ENCODE results near the gene SCNN1A. TPM values are rescaled to one million over a fixed set of nuclear protein-coding genes. Genes with fewer than 3 reads are reported as not detected.

The SCNN1A gene
- total and polyA plus RNA-seq, 8 donors, result 16.6 to 486 (median 166) TPM

DNA sequence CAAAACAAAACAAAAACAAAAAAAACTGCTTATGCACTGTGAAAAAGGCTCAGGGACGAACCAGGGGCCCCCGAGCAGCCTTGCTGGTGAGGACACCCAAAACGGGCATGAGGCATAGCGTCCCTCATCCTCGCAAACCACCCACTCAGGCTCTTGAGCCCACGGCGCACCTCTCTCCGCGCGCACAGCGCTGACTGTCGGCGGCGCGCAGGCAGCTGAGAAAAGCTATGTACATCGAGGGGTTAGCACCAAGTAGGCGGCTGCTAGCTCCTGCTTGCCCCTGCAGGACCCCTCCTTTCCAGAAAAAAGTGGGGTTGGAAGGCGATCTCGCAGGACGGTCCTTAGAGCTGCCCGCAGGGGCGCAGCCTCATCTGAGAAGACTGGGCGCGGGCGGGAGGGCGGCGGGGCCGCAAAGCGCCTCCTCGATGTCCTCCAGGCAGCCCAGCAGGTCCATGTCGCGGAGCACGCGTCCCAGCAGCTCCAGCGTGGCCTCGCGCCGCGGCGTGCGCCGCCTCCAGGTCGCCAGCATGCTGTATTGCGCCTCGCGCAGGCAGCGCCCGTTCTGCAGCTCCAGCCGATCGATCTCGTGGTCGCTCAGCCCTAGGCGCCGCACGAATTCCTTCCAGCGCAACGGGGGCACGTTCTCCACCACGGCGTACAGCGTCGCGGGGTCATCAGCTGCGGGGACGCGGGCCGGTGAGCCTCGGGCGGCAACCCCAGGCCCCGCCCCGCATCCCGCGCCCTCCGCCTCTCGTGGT lies 46.2 kb downstream of the SCNN1A start:
- DNase-seq, result no peak
- Histone ChIP-seq H3K27me3 (no peaks in the 10 kb centered on the region), H3K4me3 (no peak overlapping the region), H3K36me3 (peaks cover 58 to 78% (median 73%) of the 10 kb centered on the region in 4 donors), H3K9me3 (no peaks in the 10 kb centered on the region), H3K4me1 (peaks cover 49 to 100% (median 88%) of the 10 kb centered on the region in 4 donors), H3K27ac (peak overlapping the region in 4 of 5 donors; percentile 35 to 99 (median 96))
- WGBS, 5 donors, result 87 to 90% (median 89%) methylated on average over 64 to 75 of the region's 75 CpGs
- peak in 1 of 3 donors; percentile 21 for TF ChIP-seq POLR2AphosphoS5 (IDR thresholded peaks at IDR 0.05)
- no peak for TF ChIP-seq EP300 (IDR thresholded peaks at IDR 0.05)
- intact Hi-C loops (cut with DNase I; ENCODE audit: low total_unique reads), result loop anchor here (5.0 to 10.0 kb wide), 2 partner anchors 136 to 203 kb away; partner anchors contain the start of gene GAPDH

DNA sequence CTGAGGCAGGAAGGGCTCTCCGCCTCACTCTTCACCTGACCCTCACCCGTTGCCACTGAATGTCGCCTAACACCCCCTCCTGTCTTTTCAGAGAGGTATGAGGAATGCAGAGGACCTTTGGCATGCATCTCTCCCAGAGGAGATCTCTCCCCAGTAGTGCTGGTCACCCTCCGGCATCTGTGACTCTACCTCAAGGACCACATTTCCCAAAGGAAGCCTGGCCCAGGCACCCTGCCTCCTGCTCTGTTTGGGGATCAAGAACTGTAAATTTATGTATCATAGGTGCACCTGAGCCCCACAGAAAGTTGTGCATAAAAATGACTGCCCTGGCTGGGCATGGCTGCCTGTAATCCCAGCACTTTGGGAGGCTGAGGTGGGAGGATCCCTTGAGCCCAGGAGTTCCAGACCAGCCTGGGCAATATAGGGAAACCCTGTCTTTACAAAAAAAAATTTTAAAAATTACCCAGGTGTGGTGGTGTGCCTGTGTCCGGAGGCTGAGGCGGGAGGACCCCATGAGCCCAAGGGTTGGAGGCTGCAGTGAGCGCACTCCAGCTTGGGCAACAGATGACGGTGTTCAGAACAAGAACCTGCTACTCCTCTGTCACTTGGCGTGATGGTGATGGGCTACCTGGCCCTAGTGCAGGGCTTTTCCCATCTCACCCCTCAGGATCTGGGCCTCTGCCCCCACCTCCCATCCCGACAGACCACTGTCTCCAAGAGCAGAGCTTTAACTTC lies 47.2 kb downstream of the SCNN1A start:
- peak overlapping the region in 1 of 4 donors; percentile 22 for H3K4me3 ChIP-seq
- 80 to 88% (median 82%) methylated on average over 10 of the region's 10 CpGs for WGBS, 5 donors
- no peaks in the 10 kb centered on the region for H3K9me3 ChIP-seq
- TF ChIP-seq EP300 (IDR thresholded peaks at IDR 0.05) (no peak), CTCF (IDR thresholded peaks at IDR 0.05) (no peak), POLR2AphosphoS5 (IDR thresholded peaks at IDR 0.05) (no peak), POLR2A (IDR thresholded peaks at IDR 0.05) (no peak)
- DNase-seq, result no peak
- H3K4me1 ChIP-seq, result peaks cover 49 to 100% (median 88%) of the 10 kb centered on the region in 4 donors
- peak overlapping the region in 4 of 5 donors; percentile 49 to 99 (median 96) for H3K27ac ChIP-seq
- H3K36me3 ChIP-seq, result peaks cover 52 to 69% (median 64%) of the 10 kb centered on the region in 4 donors
- intact Hi-C loops (cut with DNase I; ENCODE audit: low total_unique reads), result loop anchor here (5.0 to 10.0 kb wide), 2 partner anchors 137 to 204 kb away; partner anchors contain the start of gene GAPDH
- no peaks in the 10 kb centered on the region for H3K27me3 ChIP-seq

DNA sequence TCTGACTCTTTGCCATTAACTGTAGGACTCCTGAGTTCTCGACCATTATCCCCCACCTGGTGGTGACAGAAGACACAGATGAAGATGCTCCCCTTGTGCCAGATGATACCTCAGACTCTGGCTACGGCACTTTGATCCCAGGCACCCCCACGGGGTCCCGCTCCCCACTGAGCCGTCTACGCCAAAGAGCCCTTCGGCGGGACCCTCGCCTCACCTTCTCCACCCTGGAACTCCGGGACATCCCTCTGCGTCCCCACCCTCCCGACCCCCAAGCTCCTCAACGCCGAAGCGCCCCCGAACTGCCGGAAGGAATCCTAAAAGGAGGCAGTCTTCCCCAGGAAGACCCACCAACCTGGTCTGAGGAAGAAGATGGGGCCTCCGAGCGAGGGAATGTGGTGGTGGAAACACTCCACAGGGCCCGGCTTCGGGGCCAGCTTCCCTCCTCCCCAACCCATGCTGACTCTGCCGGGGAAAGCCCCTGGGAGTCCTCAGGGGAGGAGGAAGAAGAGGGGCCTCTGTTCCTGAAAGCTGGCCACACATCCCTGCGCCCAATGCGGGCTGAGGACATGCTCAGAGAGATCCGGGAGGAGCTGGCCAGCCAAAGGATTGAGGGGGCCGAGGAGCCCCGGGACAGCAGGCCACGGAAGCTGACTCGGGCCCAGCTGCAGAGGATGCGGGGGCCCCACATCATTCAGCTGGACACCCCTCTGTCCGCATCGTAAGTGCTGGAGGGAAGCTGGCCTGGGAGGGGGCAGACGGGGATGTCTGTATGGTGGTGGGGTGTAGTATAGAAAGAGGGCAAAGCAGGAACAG lies 47.9 kb downstream of the SCNN1A start:
- Histone ChIP-seq H3K4me3 (peak overlapping the region in 1 of 4 donors; percentile 22), H3K27ac (peak overlapping the region; percentile 8 to 99 (median 95)), H3K27me3 (no peaks in the 10 kb centered on the region), H3K9me3 (no peaks in the 10 kb centered on the region), H3K36me3 (peaks cover 45 to 61% (median 56%) of the 10 kb centered on the region in 4 donors), H3K4me1 (peaks cover 49 to 100% (median 88%) of the 10 kb centered on the region in 4 donors)
- intact Hi-C loops (cut with DNase I; ENCODE audit: low total_unique reads), result loop anchor here (5.0 to 10.0 kb wide), 2 partner anchors 137 to 205 kb away; partner anchors contain the start of gene GAPDH
- WGBS, 5 donors, result 61 to 80% (median 74%) methylated on average over 32 to 33 of the region's 33 CpGs
- TF ChIP-seq CTCF (IDR thresholded peaks at IDR 0.05) (no peak), POLR2A (IDR thresholded peaks at IDR 0.05) (no peak), POLR2AphosphoS5 (IDR thresholded peaks at IDR 0.05) (no peak), EP300 (IDR thresholded peaks at IDR 0.05) (no peak)
- DNase-seq, result peak in 1 of 2 donors; percentile 51

DNA sequence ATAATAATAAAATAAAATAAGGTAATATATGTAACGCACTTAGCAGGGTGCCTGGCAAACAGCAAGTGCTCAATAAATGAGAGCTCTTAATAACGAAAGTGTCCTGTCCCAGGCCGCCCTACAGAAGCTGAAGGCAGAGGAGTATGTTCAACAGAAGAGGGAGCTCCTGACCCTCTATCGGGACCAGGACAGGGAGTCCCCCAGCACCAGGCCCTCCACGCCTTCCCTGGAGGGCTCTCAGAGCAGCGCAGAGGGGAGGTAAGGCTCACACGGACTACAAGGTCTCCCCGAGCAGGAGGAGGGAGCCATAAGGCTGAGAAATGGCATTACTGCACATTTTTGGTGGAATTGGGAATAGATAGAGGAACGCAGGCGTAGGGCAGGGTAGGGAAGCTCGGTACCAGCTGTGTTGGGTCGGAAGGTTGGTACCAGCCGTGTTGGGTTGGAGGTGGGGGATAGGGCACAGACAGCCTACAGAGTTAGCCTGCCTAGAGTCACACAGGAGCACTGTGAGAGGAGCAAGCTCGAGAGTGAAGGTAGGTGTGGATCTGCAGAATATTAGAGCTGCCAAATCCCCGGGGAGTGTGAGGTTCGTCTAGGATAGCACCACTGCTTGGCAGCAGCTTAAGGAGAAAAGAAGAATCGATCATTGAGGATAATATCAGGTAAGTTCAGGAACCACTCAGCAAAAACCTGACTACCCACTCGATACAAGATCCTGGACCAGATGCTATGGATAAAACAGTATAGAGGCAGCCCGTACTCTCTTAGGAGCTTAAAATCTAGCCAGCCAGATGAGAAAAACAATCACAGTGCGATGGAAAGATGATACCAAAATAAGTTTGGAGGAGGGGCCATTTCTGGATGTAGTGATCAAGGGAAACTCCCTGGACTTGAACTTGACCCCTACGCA lies 48.8 kb downstream of the SCNN1A start:
- peaks cover 55 to 99% (median 89%) of the 10 kb centered on the region in 4 donors for H3K4me1 ChIP-seq
- peak overlapping the region; percentile 32 to 99 (median 95) for H3K27ac ChIP-seq
- H3K36me3 ChIP-seq, result peaks cover 36 to 53% (median 48%) of the 10 kb centered on the region in 4 donors

More for the DNA sequence above, 48.8 kb downstream of the SCNN1A start:
- Histone ChIP-seq H3K4me3 (peak overlapping the region in 1 of 4 donors; percentile 2), H3K27me3 (no peaks in the 10 kb centered on the region), H3K9me3 (no peaks in the 10 kb centered on the region)
- TF ChIP-seq EP300 (IDR thresholded peaks at IDR 0.05), result no peak
- TF ChIP-seq CTCF (IDR thresholded peaks at IDR 0.05), result peak in 5 of 7 experiments; percentile 43 to 58 (median 44)
- TF ChIP-seq POLR2A (IDR thresholded peaks at IDR 0.05), result no peak
- peak in 2 of 3 donors; percentile 39 to 74 for TF ChIP-seq POLR2AphosphoS5 (IDR thresholded peaks at IDR 0.05)
- intact Hi-C loops (cut with DNase I; ENCODE audit: low total_unique reads), result loop anchor here (5.0 to 10.0 kb wide), 2 partner anchors 138 to 206 kb away; partner anchors contain the start of gene GAPDH
- DNase-seq, result peak; percentile 46 to 86
- WGBS, 5 donors, result 49 to 62% (median 53%) methylated on average over 21 of the region's 21 CpGs
